ENCODE data around the gene ASB7. TPM values are rescaled to one million over a fixed set of nuclear protein-coding genes. Genes with fewer than 3 reads are reported as not detected.

The ASB7 gene
- polyA plus RNA-seq, 1 donor (not counting 4 experiments of a cell fraction or from before 2014, with no cell fraction given), result 10.8 TPM

- dilution Hi-C loops (cut with MboI; ENCODE audit: extremely low pct_ligation_motif_present, low sequenced_read_pairs), result no loop called here
- Histone ChIP-seq H4K20me1 (ENCODE audit: control insufficient read depth, extremely low read depth, insufficient read depth, low read length) (no peaks in the 10 kb centered on the region), H3K9me1 (ENCODE audit: control insufficient read depth, extremely low read depth, insufficient read depth, low read length) (no peaks in the 10 kb centered on the region), H3K9ac (ENCODE audit: control insufficient read depth, extremely low read depth, insufficient read depth, low read length) (no peak overlapping the region), H2AFZ (ENCODE audit: control insufficient read depth, low read length) (no peak overlapping the region), H3K4me1 (ENCODE audit: control insufficient read depth, extremely low read depth, insufficient read depth, low read length) (peaks cover 14% of the 10 kb centered on the region), H3K79me2 (ENCODE audit: control insufficient read depth, insufficient read depth, low read length) (no peaks in the 10 kb centered on the region), H3K27me3 (ENCODE audit: control insufficient read depth, extremely low read depth, insufficient read depth, low read length) (no peaks in the 10 kb centered on the region), H3K4me3 (ENCODE audit: control insufficient read depth in 2 of 3, extremely low read depth in 1 of 3, insufficient read depth in 2 of 3, low read depth in 1 of 3, low read length in 3 of 3) (no peak overlapping the region), H3K9me3 (ENCODE audit: control insufficient read depth, low read depth, low read length) (no peaks in the 10 kb centered on the region), H3K4me2 (ENCODE audit: control insufficient read depth, extremely low read depth, insufficient read depth, low read depth, low read length) (no peak overlapping the region), H3K36me3 (ENCODE audit: control insufficient read depth in 2 of 2, extremely low read depth in 1 of 2, insufficient read depth in 2 of 2, low read length in 2 of 2) (no peaks in the 10 kb centered on the region), H3K27ac (ENCODE audit: control insufficient read depth, insufficient read depth, low read length) (no peak overlapping the region)
- no peak for DNase-seq (ENCODE audit: low read depth, low spot score)
- no peak for FAIRE-seq
- TF ChIP-seq EZH2 (IDR thresholded peaks at IDR 0.05; ENCODE audit: low read length) (no peak), CTCF (optimal IDR thresholded peaks at IDR 0.05 in 1 of 3, IDR thresholded peaks at IDR 0.05 in 1 of 3, conservative IDR thresholded peaks at IDR 0.05 in 1 of 3; ENCODE audit: extremely low read depth in 1 of 3, insufficient read depth in 2 of 3, low read length in 3 of 3) (no peak)
Observed at GRCh38 chr15:100692671-100693070, 90.3 kb downstream of the ASB7 start.

GRCh38 chr15:100693451-100693850, 91.1 kb downstream of the ASB7 start:
- H3K27ac ChIP-seq (ENCODE audit: control insufficient read depth, insufficient read depth, low read length), result no peak overlapping the region
- DNase-seq (ENCODE audit: low read depth, low spot score), result no peak
- H3K4me2 ChIP-seq (ENCODE audit: control insufficient read depth, extremely low read depth, insufficient read depth, low read depth, low read length), result no peak overlapping the region
- H3K79me2 ChIP-seq (ENCODE audit: control insufficient read depth, insufficient read depth, low read length), result no peaks in the 10 kb centered on the region
- H2AFZ ChIP-seq (ENCODE audit: control insufficient read depth, low read length), result peak overlapping the region; percentile 11
- H3K9me1 ChIP-seq (ENCODE audit: control insufficient read depth, extremely low read depth, insufficient read depth, low read length), result no peaks in the 10 kb centered on the region
- no peaks in the 10 kb centered on the region for H3K27me3 ChIP-seq (ENCODE audit: control insufficient read depth, extremely low read depth, insufficient read depth, low read length)
- H3K36me3 ChIP-seq (ENCODE audit: control insufficient read depth in 2 of 2, extremely low read depth in 1 of 2, insufficient read depth in 2 of 2, low read length in 2 of 2), result no peaks in the 10 kb centered on the region
- TF ChIP-seq CTCF (optimal IDR thresholded peaks at IDR 0.05 in 1 of 3, IDR thresholded peaks at IDR 0.05 in 1 of 3, conservative IDR thresholded peaks at IDR 0.05 in 1 of 3; ENCODE audit: extremely low read depth in 1 of 3, insufficient read depth in 2 of 3, low read length in 3 of 3) (no peak), EZH2 (IDR thresholded peaks at IDR 0.05; ENCODE audit: low read length) (no peak)
- dilution Hi-C loops (cut with MboI; ENCODE audit: extremely low pct_ligation_motif_present, low sequenced_read_pairs), result no loop called here
- no peaks in the 10 kb centered on the region for H4K20me1 ChIP-seq (ENCODE audit: control insufficient read depth, extremely low read depth, insufficient read depth, low read length)
- H3K4me3 ChIP-seq (ENCODE audit: control insufficient read depth in 2 of 3, extremely low read depth in 1 of 3, insufficient read depth in 2 of 3, low read depth in 1 of 3, low read length in 3 of 3), result no peak overlapping the region
- H3K9ac ChIP-seq (ENCODE audit: control insufficient read depth, extremely low read depth, insufficient read depth, low read length), result no peak overlapping the region
- peaks cover 8% of the 10 kb centered on the region for H3K4me1 ChIP-seq (ENCODE audit: control insufficient read depth, extremely low read depth, insufficient read depth, low read length)
- FAIRE-seq, result peak; percentile 63
- H3K9me3 ChIP-seq (ENCODE audit: control insufficient read depth, low read depth, low read length), result no peaks in the 10 kb centered on the region

Measured in keratinocyte (primary cell).